B cell (primary cell): ENCODE results near the gene MYCL. TPM values are rescaled to one million over a fixed set of nuclear protein-coding genes. Genes with fewer than 3 reads are reported as not detected.

Source experiments
- ATAC-seq: fragments of 200-7000 bp; cut with Tn5 transposase; one replicate; pipeline ENCODE4 v1.10.0; 2021; ENCODE audit warnings: low read depth, mild to moderate bottlenecking, moderate number of reproducible peaks, moderate library complexity
- CTCF ChIA-PET: fragments of 350-600 bp; sonication (Branson Sonifier 250); formaldehyde crosslinking; loops from one replicate; lab custom pipeline; 2021; ENCODE audit warnings: antibody characterized with exemption, inconsistent platforms; lab: Charles Lee
- POLR2A ChIA-PET: fragments of 350-600 bp; sonication (Branson Sonifier 250); formaldehyde crosslinking; loops from one replicate; lab custom pipeline; 2021; ENCODE audit warnings: antibody characterized with exemption; lab: Charles Lee
- DNase-seq: peaks from one replicate; pipeline ENCODE4 v3.0.0; 2013
- H2AFZ ChIP-seq: 2 replicates; pipeline ENCODE4 v1.6.1; 2012; ENCODE audit warnings: mild to moderate bottlenecking, low read depth, low read length; ENCODE audit not compliant: insufficient read depth, poor library complexity, severe bottlenecking
- H3K27ac ChIP-seq, 2 donors: 1 replicate in 1 of 2; 2 replicates in 1 of 2; pipeline ENCODE4 v1.5.1; 2012 to 2013; ENCODE audit warnings: low read length in 2 of 2, mild to moderate bottlenecking in 2 of 2, moderate library complexity in 1 of 2
- H3K27me3 ChIP-seq, 4 experiments: fragments of 200-600 bp in 1 of 4; sonication (generic) in 1 of 4; replicated peaks in 1 of 4; 1 replicate in 2 of 4; 2 replicates in 2 of 4; pipeline versions ENCODE4 v1.6.1 to v1.7.0; 2013 to 2016; ENCODE audit warnings: low read length in 3 of 4, mild to moderate bottlenecking in 2 of 4, mixed read lengths in 1 of 4, moderate library complexity in 1 of 4; ENCODE audit not compliant: insufficient read depth in 4 of 4, control insufficient read depth in 3 of 4; ENCODE audit errors: control extremely low read depth in 1 of 4
- H3K36me3 ChIP-seq, 2 experiments: replicated peaks in 1 of 2; 1 replicate in 1 of 2; 2 replicates in 1 of 2; pipeline versions ENCODE4 v1.6.1 to v1.7.1; 2013; ENCODE audit warnings: low read length in 1 of 2; ENCODE audit not compliant: insufficient read depth in 2 of 2, control insufficient read depth in 1 of 2; ENCODE audit errors: control extremely low read depth in 1 of 2, extremely low read depth in 1 of 2
- H3K4me1 ChIP-seq, 2 donors: fragments of 200-600 bp in 1 of 2; sonication (generic) in 1 of 2; 1 replicate in 1 of 2; 2 replicates in 1 of 2; pipeline versions ENCODE4 v1.5.1 to v1.6.1; 2013 to 2017; ENCODE audit warnings: low read length in 2 of 2; ENCODE audit not compliant: control insufficient read depth in 2 of 2, insufficient read depth in 2 of 2
- H3K4me2 ChIP-seq: replicated peaks from 2 replicates; pipeline ENCODE3; 2012; ENCODE audit warnings: mild to moderate bottlenecking, low read depth, low read length; ENCODE audit not compliant: poor library complexity, severe bottlenecking
- H3K4me3 ChIP-seq, 5 experiments: fragments of 200-600 bp in 1 of 5; sonication (generic) in 1 of 5; 1 replicate in 3 of 5; 2 replicates in 2 of 5; pipeline versions ENCODE4 v1.5.1 to v1.7.0; 2011 to 2016; ENCODE audit warnings: low read length in 4 of 5, mild to moderate bottlenecking in 4 of 5, low read depth in 2 of 5, control low read depth in 1 of 5, moderate library complexity in 1 of 5; ENCODE audit not compliant: insufficient read depth in 1 of 5; ENCODE audit errors: control extremely low read depth in 1 of 5, extremely low read depth in 1 of 5
- H3K79me2 ChIP-seq: fragments of 200-600 bp; sonication (generic); one replicate; pipeline ENCODE4 v1.6.0; 2016; ENCODE audit warnings: low read length; ENCODE audit not compliant: control insufficient read depth, insufficient read depth
- H3K9ac ChIP-seq: fragments of 200-600 bp; sonication (generic); 2 replicates; pipeline ENCODE4 v1.6.1; 2017; ENCODE audit warnings: mild to moderate bottlenecking, low read length, moderate library complexity
- H3K9me3 ChIP-seq, 3 donors: one replicate each; pipeline versions ENCODE4 v1.6.1 to v1.7.1; 2013; ENCODE audit warnings: low read length in 2 of 3; ENCODE audit not compliant: control insufficient read depth in 2 of 3, insufficient read depth in 1 of 3; ENCODE audit errors: control extremely low read depth in 1 of 3
- H4K20me1 ChIP-seq: 2 replicates; pipeline ENCODE4 v1.6.0; 2012; ENCODE audit warnings: mild to moderate bottlenecking, low read length; ENCODE audit not compliant: insufficient read depth, control insufficient read depth, poor library complexity, severe bottlenecking
- H3K27ac Mint-ChIP-seq: one replicate; pipeline ENCODE4 v1.8.0; 2021; ENCODE audit warnings: mixed read lengths
- H3K27me3 Mint-ChIP-seq: one replicate; pipeline ENCODE4 v1.8.0; 2021; ENCODE audit warnings: mixed read lengths
- H3K4me1 Mint-ChIP-seq: one replicate; pipeline ENCODE4 v1.8.0; 2021; ENCODE audit warnings: mixed read lengths
- H3K4me3 Mint-ChIP-seq: one replicate; pipeline ENCODE4 v1.8.0; 2021; ENCODE audit warnings: mixed read lengths
- H3K9me3 Mint-ChIP-seq: one replicate; pipeline ENCODE4 v1.8.0; 2022; ENCODE audit warnings: mixed read lengths; ENCODE audit not compliant: insufficient read depth
- CTCF ChIP-seq: fragments of 200-600 bp; IDR thresholded peaks from one replicate; pipeline ENCODE4 v1.8.0; 2022; ENCODE audit warnings: antibody characterized with exemption, mild to moderate bottlenecking
- EZH2 ChIP-seq: IDR thresholded peaks from 2 replicates; pipeline ENCODE4 v1.6.1; 2012; ENCODE audit warnings: borderline replicate concordance, low read depth, mild to moderate bottlenecking, moderate library complexity, low read length; ENCODE audit not compliant: insufficient read depth, poor library complexity, severe bottlenecking
- WGBS: methylation state at CpG from one replicate; pipeline ENCODE4 v1.1.5; 2013; ENCODE audit warnings: missing lambda C conversion rate; ENCODE audit not compliant: insufficient coverage; 5-methylcytosine and 5-hydroxymethylcytosine counted together
- intact Hi-C: fragments of 100-400 bp; cut with micrococcal nuclease; formaldehyde crosslinking; loops from one replicate; pipeline ENCODE4 v1.10.0; 2022
- polyA plus RNA-seq: library from polyadenylated mRNA; depleted of rRNA; stranded (reverse); fragments of >200 nt; gene quantifications from 2 replicates; pipeline ENCODE4 v1.2.3, GENCODE V29; 2012
- total RNA-seq, 2 donors: library from RNA; stranded (reverse); fragments of 120-200 nt in 1 of 2; gene quantifications; 1 replicate in 1 of 2; 2 replicates in 1 of 2; pipeline versions ENCODE4 v1.2.3 to v1.2.4, GENCODE V29; 2013 to 2022

MYCL gene
- total and polyA plus RNA-seq, 2 donors (not counting 1 experiment from before 2014, with no cell fraction given) = 0.03 to 0.62 TPM

GRCh38 chr1:39910263-39910662, 8.5 kb upstream of the MYCL start:
- Histone ChIP-seq H4K20me1 (no peaks in the 10 kb centered on the region), H3K27me3 (peaks cover 0 to 20% (median 2%) of the 10 kb centered on the region in 4 experiments), H3K4me3 (no peak overlapping the region), H3K4me1 (peaks cover 0 to 3% of the 10 kb centered on the region in 2 donors), H3K27ac (no peak overlapping the region), H3K4me2 (no peak overlapping the region), H2AFZ (no peak overlapping the region), H3K9me3 (peaks cover 2 to 15% (median 13%) of the 10 kb centered on the region in 3 donors), H3K9ac (no peak overlapping the region), H3K36me3 (no peaks in the 10 kb centered on the region), H3K79me2 (no peaks in the 10 kb centered on the region)
- Mint-ChIP-seq H3K9me3 (peaks cover 4% of the 10 kb centered on the region), H3K4me1 (peaks cover 6% of the 10 kb centered on the region), H3K27ac (peak overlapping the region; percentile 29), H3K27me3 (peaks cover 32% of the 10 kb centered on the region), H3K4me3 (no peak overlapping the region)
- ATAC-seq (no peak), DNase-seq (no peak)
- ChIA-PET POLR2A (no interaction called here), CTCF (interaction anchor here (3.3 kb wide), 1 partner anchor 9 kb away, joined by 20 read pairs; no protein-coding TSS in a partner anchor)
- TF ChIP-seq CTCF (no peak), EZH2 (no peak)
- intact Hi-C loops = no loop called here
- WGBS = 100% methylated on average over 3 of the region's 3 CpGs

GRCh38 chr1:39908534-39908933, 6.8 kb upstream of the MYCL start:
- Histone ChIP-seq H2AFZ (no peak overlapping the region), H3K79me2 (no peaks in the 10 kb centered on the region), H3K27me3 (peaks cover 0 to 32% (median 5%) of the 10 kb centered on the region in 4 experiments), H4K20me1 (no peaks in the 10 kb centered on the region), H3K9ac (no peak overlapping the region), H3K4me2 (no peak overlapping the region), H3K4me1 (peaks cover 0 to 3% of the 10 kb centered on the region in 2 donors), H3K9me3 (peaks cover 2 to 15% (median 13%) of the 10 kb centered on the region in 3 donors), H3K4me3 (no peak overlapping the region), H3K36me3 (no peaks in the 10 kb centered on the region), H3K27ac (no peak overlapping the region)
- ATAC-seq (no peak), DNase-seq (no peak)
- 80% methylated on average over 1 of the region's 2 CpGs for WGBS
- TF ChIP-seq EZH2 = no peak
- TF ChIP-seq CTCF = no peak
- no peak overlapping the region for H3K27ac Mint-ChIP-seq
- H3K4me1 Mint-ChIP-seq = peaks cover 6% of the 10 kb centered on the region
- H3K4me3 Mint-ChIP-seq = no peak overlapping the region
- ChIA-PET POLR2A (no interaction called here), CTCF (interaction anchor here (0.9 to 3.3 kb wide), 3 partner anchors 11 to 91 kb away, joined by 3 to 20 read pairs (median 4); no protein-coding TSS in a partner anchor)
- H3K9me3 Mint-ChIP-seq = peaks cover 4% of the 10 kb centered on the region
- peaks cover 39% of the 10 kb centered on the region for H3K27me3 Mint-ChIP-seq
- intact Hi-C loops = no loop called here
